Left ventricle myocardium inferior (tissue), 1 donor: ENCODE data around the gene MSGN1. TPM values are rescaled to one million over a fixed set of nuclear protein-coding genes. Genes with fewer than 3 reads are reported as not detected.

Experiments
- DNase-seq: peaks from one replicate; pipeline ENCODE4 v3.0.0-alpha.2; 2020
- H3K27ac ChIP-seq: fragments of 200-600 bp; replicated peaks from 2 replicates; pipeline ENCODE4 v1.8.0; 2021
- H3K27me3 ChIP-seq: fragments of 200-600 bp; 2 replicates; pipeline ENCODE4 v1.8.0; 2021; ENCODE audit warnings: low read depth
- H3K36me3 ChIP-seq: fragments of 200-600 bp; 2 replicates; pipeline ENCODE4 v1.8.0; 2021
- H3K4me1 ChIP-seq: fragments of 200-600 bp; 2 replicates; pipeline ENCODE4 v1.8.0; 2021
- H3K4me3 ChIP-seq: fragments of 200-600 bp; 2 replicates; pipeline ENCODE4 v1.8.0; 2021; ENCODE audit warnings: mild to moderate bottlenecking, moderate library complexity
- H3K9me3 ChIP-seq: fragments of 200-600 bp; replicated peaks from 2 replicates; pipeline ENCODE4 v1.8.0; 2021
- intact Hi-C: fragments of 100-400 bp; cut with micrococcal nuclease; formaldehyde crosslinking; loops from one replicate; pipeline ENCODE4 v1.11.0; 2022
- total RNA-seq: library from RNA; stranded (reverse); fragmentation: NEBNext Ultra II Directional; extraction: Animal tissue kit (Norgen Biotek cat#: 25700); gene quantifications from one replicate; pipeline ENCODE4 v1.2.1, GENCODE V29; 2021
- TF ChIP-seq, protein P1 (sequence below): fragments of 200-600 bp; IDR thresholded peaks from 2 replicates; pipeline ENCODE4 v1.8.0; 2021; ENCODE audit warnings: antibody characterized with exemption, mild to moderate bottlenecking, borderline replicate concordance
- donor health status: DM: no; HTN: yes; CAD: no; lungs with severe emphysema.

MSGN1 gene
- total RNA-seq, 1 donor from 2014 or later: not detected

GRCh38 chr2:17864676-17865075 is 48.4 kb downstream of the MSGN1 start:
- DNase-seq: no peak
- Histone ChIP-seq H3K9me3 (no peaks in the 10 kb centered on the region), H3K4me3 (no peak overlapping the region), H3K27ac (no peak overlapping the region), H3K36me3 (no peaks in the 10 kb centered on the region), H3K27me3 (peaks cover 26% of the 10 kb centered on the region), H3K4me1 (no peaks in the 10 kb centered on the region)
- TF ChIP-seq, protein P1, sequence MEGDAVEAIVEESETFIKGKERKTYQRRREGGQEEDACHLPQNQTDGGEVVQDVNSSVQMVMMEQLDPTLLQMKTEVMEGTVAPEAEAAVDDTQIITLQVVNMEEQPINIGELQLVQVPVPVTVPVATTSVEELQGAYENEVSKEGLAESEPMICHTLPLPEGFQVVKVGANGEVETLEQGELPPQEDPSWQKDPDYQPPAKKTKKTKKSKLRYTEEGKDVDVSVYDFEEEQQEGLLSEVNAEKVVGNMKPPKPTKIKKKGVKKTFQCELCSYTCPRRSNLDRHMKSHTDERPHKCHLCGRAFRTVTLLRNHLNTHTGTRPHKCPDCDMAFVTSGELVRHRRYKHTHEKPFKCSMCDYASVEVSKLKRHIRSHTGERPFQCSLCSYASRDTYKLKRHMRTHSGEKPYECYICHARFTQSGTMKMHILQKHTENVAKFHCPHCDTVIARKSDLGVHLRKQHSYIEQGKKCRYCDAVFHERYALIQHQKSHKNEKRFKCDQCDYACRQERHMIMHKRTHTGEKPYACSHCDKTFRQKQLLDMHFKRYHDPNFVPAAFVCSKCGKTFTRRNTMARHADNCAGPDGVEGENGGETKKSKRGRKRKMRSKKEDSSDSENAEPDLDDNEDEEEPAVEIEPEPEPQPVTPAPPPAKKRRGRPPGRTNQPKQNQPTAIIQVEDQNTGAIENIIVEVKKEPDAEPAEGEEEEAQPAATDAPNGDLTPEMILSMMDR: no peak
- intact Hi-C loops: no loop called here

GRCh38 chr2:17867133-17867532 is 50.9 kb downstream of the MSGN1 start:
- Histone ChIP-seq H3K36me3 (no peaks in the 10 kb centered on the region), H3K4me3 (no peak overlapping the region), H3K9me3 (no peaks in the 10 kb centered on the region), H3K27me3 (peaks cover 8% of the 10 kb centered on the region), H3K27ac (no peak overlapping the region), H3K4me1 (no peaks in the 10 kb centered on the region)
- intact Hi-C loops: no loop called here
- TF ChIP-seq, protein P1: no peak
- DNase-seq: no peak

Other genes with a start within 250 kb of the MSGN1 start
- 13.3 TPM for gene SMC6, start 62.6 kb upstream of the MSGN1 start, total RNA-seq
- gene GEN1, start 62.3 kb upstream of the MSGN1 start, total RNA-seq: 4.3 TPM
- gene KCNS3, start 62.2 kb downstream of the MSGN1 start, total RNA-seq: 4.0 TPM